ENCODE data around the gene GINS1. TPM values are rescaled to one million over a fixed set of nuclear protein-coding genes. Genes with fewer than 3 reads are reported as not detected.

GINS1 gene
- total and polyA plus RNA-seq, 2 experiments from 2014 or later: 32.0 to 65.4 TPM

GRCh38 chr20:25376236-25376635 is 31.2 kb upstream of the GINS1 start (continued):
- TF ChIP-seq CREB1 (CRISPR knock-in tag; IDR thresholded peaks at IDR 0.05; ENCODE audit: low read depth) (no peak), EZH2phosphoT487 (IDR thresholded peaks at IDR 0.05; ENCODE audit: unreplicated experiment) (no peak), POLR2AphosphoS5 (IDR thresholded peaks at IDR 0.05; ENCODE audit: low read depth) (no peak), CTCF (conservative IDR thresholded peaks at IDR 0.05; ENCODE audit: low read depth in 2 of 2) (no peak), EZH2 (IDR thresholded peaks at IDR 0.05; ENCODE audit: low read depth, unreplicated experiment) (no peak)

GRCh38 chr20:25376886-25377285 is 30.6 kb upstream of the GINS1 start:
- Histone ChIP-seq H3K27ac (ENCODE audit: low read depth) (no peak overlapping the region), H3K27me3 (ENCODE audit: insufficient read depth) (no peaks in the 10 kb centered on the region), H3K4me3 (no peak overlapping the region), H3F3A (replicated peaks; ENCODE audit: low read depth) (0 out of 2 replicates have a peak, but pooled peaks cover 3% of the 10 kb centered on the region), H3K4me1 (ENCODE audit: insufficient read depth) (no peaks in the 10 kb centered on the region), H4K20me1 (replicated peaks; ENCODE audit: insufficient read depth) (peaks cover 31% of the 10 kb centered on the region), H3K4me2 (no peak overlapping the region), H3K9me2 (ENCODE audit: insufficient read depth) (peaks cover 4% of the 10 kb centered on the region; the same call in 1 of the 2 replicates), H3K79me2 (replicated peaks; ENCODE audit: insufficient read depth) (peaks cover 99% of the 10 kb centered on the region), H2AFZ (no peak overlapping the region), H3K36me3 (ENCODE audit: insufficient read depth) (no peaks in the 10 kb centered on the region)
- DNase-seq (ENCODE audit: low spot score) (no peak), ATAC-seq (no peak)
- Mint-ChIP-seq H3K4me3 (no peak overlapping the region), H3K4me1 (peaks cover 3% of the 10 kb centered on the region; the same call in 2 of the 3 replicates), H3K36me3 (ENCODE audit: low read depth) (peaks cover 41% of the 10 kb centered on the region), H3K27ac (no peak overlapping the region), H3K27me3 (ENCODE audit: insufficient read depth, low read depth, poor library complexity) (peaks cover 1% of the 10 kb centered on the region), H3K9me3 (no peaks in the 10 kb centered on the region; the same call in 2 of the 3 replicates)
- TF ChIP-seq POLR2AphosphoS5 (IDR thresholded peaks at IDR 0.05; ENCODE audit: low read depth): no peak
- no peak for TF ChIP-seq CREB1 (CRISPR knock-in tag; IDR thresholded peaks at IDR 0.05; ENCODE audit: low read depth)
- TF ChIP-seq ZNF462 (CRISPR knock-in tag; IDR thresholded peaks at IDR 0.05): no peak
- no peak for TF ChIP-seq EZH2phosphoT487 (IDR thresholded peaks at IDR 0.05; ENCODE audit: unreplicated experiment)
- no peak for TF ChIP-seq ZNF331 (CRISPR knock-in tag; IDR thresholded peaks at IDR 0.05; ENCODE audit: low read depth)
- TF ChIP-seq EZH2 (IDR thresholded peaks at IDR 0.05; ENCODE audit: low read depth, unreplicated experiment): no peak
- no peak for TF ChIP-seq JUNB (IDR thresholded peaks at IDR 0.05; ENCODE audit: unreplicated experiment)
- no peak for TF ChIP-seq STAT1 (IDR thresholded peaks at IDR 0.05; ENCODE audit: unreplicated experiment)
